Endothelial cell of umbilical vein (primary cell): ENCODE measurements around the gene CRTC2. TPM values are rescaled to one million over a fixed set of nuclear protein-coding genes. Genes with fewer than 3 reads are reported as not detected.

ENCODE experiments used
- BruUV-seq: library from RNA; stranded (reverse); fragments of 400-500 nt; replicated peaks from 2 replicates; lab custom pipeline; 2021; lab: Mats Ljungman, UMichigan
- CTCF ChIA-PET: fragments of 300-600, 350-600 bp; sonication (Branson Sonifier 250); formaldehyde crosslinking; loops from one replicate; lab custom pipeline; 2021; ENCODE audit warnings: antibody characterized with exemption, inconsistent platforms; lab: Charles Lee
- POLR2A ChIA-PET: fragments of 300-600, 350-600 bp; sonication (Branson Sonifier 250); formaldehyde crosslinking; loops from one replicate; lab custom pipeline; 2021; ENCODE audit warnings: antibody characterized with exemption, inconsistent platforms; lab: Charles Lee
- DNase-seq: peaks from one replicate; pipeline ENCODE4 v3.0.0-alpha.2; 2011; ENCODE audit warnings: low read depth, low spot score
- FAIRE-seq: peaks from 2 replicates; lab custom pipeline; 2011; peaks lifted over from hg19 to GRCh38; lab: Jason Lieb, UNC
- H2AFZ ChIP-seq: 2 replicates; pipeline ENCODE4 v1.6.0; 2012; ENCODE audit warnings: low read depth, low read length, control low read depth, inconsistent platforms
- H3K27ac ChIP-seq: 2 replicates; pipeline ENCODE4 v1.5.1; 2011; ENCODE audit warnings: low read depth, mild to moderate bottlenecking, control low read depth, low read length, moderate library complexity; ENCODE audit not compliant: insufficient read depth
- H3K27me3 ChIP-seq, 2 experiments: 2 replicates each; pipeline versions ENCODE4 v1.6.0 to v1.6.1; 2011; ENCODE audit warnings: low read length in 2 of 2, mixed read lengths in 1 of 2; ENCODE audit not compliant: control insufficient read depth in 2 of 2, insufficient read depth in 2 of 2
- H3K36me3 ChIP-seq, 2 experiments: 2 replicates in 1 of 2; 3 replicates in 1 of 2; pipeline ENCODE4 v1.5.1; 2011; ENCODE audit warnings: low read length in 2 of 2, mild to moderate bottlenecking in 1 of 2, moderate library complexity in 1 of 2; ENCODE audit not compliant: control insufficient read depth in 2 of 2, insufficient read depth in 2 of 2; ENCODE audit errors: extremely low read depth in 1 of 2
- H3K4me1 ChIP-seq: 3 replicates; pipeline ENCODE4 v1.5.1; 2011; ENCODE audit warnings: mild to moderate bottlenecking, low read length; ENCODE audit not compliant: control insufficient read depth, insufficient read depth; ENCODE audit errors: extremely low read depth
- H3K4me2 ChIP-seq: 2 replicates; pipeline ENCODE4 v1.6.1; 2011; ENCODE audit warnings: low read length, control low read depth, mixed read lengths; ENCODE audit not compliant: insufficient read depth
- H3K4me3 ChIP-seq, 3 experiments: fragments of 200-600 bp in 1 of 3; sonication (generic), shearing (Covaris generic) in 1 of 3; replicated peaks in 1 of 3; 2 replicates each; pipeline ENCODE4 v1.5.1; 2011 to 2016; ENCODE audit warnings: control low read depth in 3 of 3, low read length in 3 of 3, mild to moderate bottlenecking in 2 of 3, inconsistent platforms in 1 of 3, low read depth in 1 of 3, moderate library complexity in 1 of 3; ENCODE audit not compliant: insufficient read depth in 1 of 3
- H3K79me2 ChIP-seq: 2 replicates; pipeline ENCODE4 v1.6.0; 2012; ENCODE audit warnings: low read length, inconsistent platforms; ENCODE audit not compliant: control insufficient read depth, insufficient read depth
- H3K9ac ChIP-seq: replicated peaks from 2 replicates; pipeline ENCODE3; 2011; ENCODE audit warnings: low read length, control low read depth; ENCODE audit not compliant: insufficient read depth; ENCODE audit errors: extremely low read depth
- H3K9me1 ChIP-seq: replicated peaks from 3 replicates; pipeline ENCODE4 v1.6.0; 2011; ENCODE audit warnings: mild to moderate bottlenecking, low read length; ENCODE audit not compliant: control insufficient read depth, insufficient read depth; ENCODE audit errors: extremely low read depth
- H3K9me3 ChIP-seq: replicated peaks from 2 replicates; pipeline ENCODE4 v1.5.1; 2012; ENCODE audit warnings: low read length, inconsistent platforms; ENCODE audit not compliant: control insufficient read depth, insufficient read depth
- H4K20me1 ChIP-seq: replicated peaks from 2 replicates; pipeline ENCODE3; 2011; ENCODE audit warnings: mild to moderate bottlenecking, low read length; ENCODE audit not compliant: control insufficient read depth, insufficient read depth; ENCODE audit errors: extremely low read depth
- EZH2 ChIP-seq: IDR thresholded peaks from 2 replicates; pipeline ENCODE4 v1.6.1; 2012; ENCODE audit warnings: borderline replicate concordance, low read depth, mild to moderate bottlenecking, moderate library complexity, low read length, inconsistent platforms; ENCODE audit not compliant: severe bottlenecking
- FOS ChIP-seq: IDR thresholded peaks from 2 replicates; pipeline ENCODE4 v1.6.1; 2011; ENCODE audit warnings: mild to moderate bottlenecking, low read length, moderate library complexity, borderline replicate concordance; ENCODE audit not compliant: insufficient read depth
- GATA2 ChIP-seq: IDR thresholded peaks from 2 replicates; pipeline ENCODE4 v1.7.0; 2011; ENCODE audit warnings: low read depth, mild to moderate bottlenecking, moderate library complexity, mixed read lengths, low read length; ENCODE audit not compliant: insufficient read length, insufficient read depth
- JUN ChIP-seq: IDR thresholded peaks from 2 replicates; pipeline ENCODE4 v1.6.1; 2011; ENCODE audit warnings: borderline replicate concordance, low read depth; ENCODE audit not compliant: insufficient read length, insufficient read depth
- MAX ChIP-seq: IDR thresholded peaks from 2 replicates; pipeline ENCODE4 v1.6.1; 2011; ENCODE audit not compliant: insufficient read depth, insufficient read length
- MYC ChIP-seq: IDR thresholded peaks from one replicate; pipeline ENCODE4 v1.6.1; 2011; ENCODE audit warnings: mild to moderate bottlenecking, low read depth, low read length
- POLR2A ChIP-seq: IDR thresholded peaks from 2 replicates; pipeline ENCODE4 v1.6.1; 2012; ENCODE audit warnings: low read depth, mild to moderate bottlenecking, control low read depth, low read length
- POLR2AphosphoS5 ChIP-seq: IDR thresholded peaks from 2 replicates; pipeline ENCODE4 v1.6.1; 2012; ENCODE audit warnings: low read depth, mild to moderate bottlenecking, control low read depth, low read length, moderate library complexity; ENCODE audit not compliant: insufficient read depth
- dilution Hi-C: fragments of 300-500 bp; cut with MboI; formaldehyde crosslinking; loops from one replicate; pipeline ENCODE4 v1.15.0; 2019; ENCODE audit warnings: low sequenced_read_pairs; ENCODE audit not compliant: extremely low pct_ligation_motif_present
- intact Hi-C: fragments of 100-400 bp; cut with micrococcal nuclease; formaldehyde crosslinking; loops from one replicate; pipeline ENCODE4 v1.10.0; 2022
- polyA plus RNA-seq, 4 experiments: library from polyadenylated mRNA; depleted of rRNA in 3 of 4; stranded (reverse) in 3 of 4; unstranded in 1 of 4; fragments of >200 nt; gene quantifications; 2 replicates each; pipeline versions ENCODE4 v1.2.1 to v1.2.3, GENCODE V29; 2011 to 2012; ENCODE audit warnings: missing spikeins in 1 of 4
- total RNA-seq: library from RNA; stranded (reverse); gene quantifications from 2 replicates; pipeline ENCODE4 v1.2.3, GENCODE V29; 2021
- TF ChIP-seq, protein P1 (sequence below), 2 donors: IDR thresholded peaks; 1 replicate in 1 of 2; 2 replicates in 1 of 2; pipeline ENCODE4 v1.5.1; 2011; ENCODE audit warnings: low read length in 2 of 2, mild to moderate bottlenecking in 2 of 2, moderate library complexity in 2 of 2, control low read depth in 1 of 2, inconsistent platforms in 1 of 2, low read depth in 1 of 2; ENCODE audit not compliant: insufficient read depth in 1 of 2; ENCODE audit errors: extremely low read depth in 1 of 2

The CRTC2 gene
- total and polyA plus RNA-seq, 2 donors (not counting 3 experiments of a cell fraction or from before 2014, with no cell fraction given): 40.2 to 42.2 TPM

GRCh38 chr1:153967107-153967999 lies 8.9 kb upstream of the CRTC2 start, which contains the start of gene CREB3L4:
CREB3L4 (plus strand) TSS chr1:153967902; CDS start chr1:153968526, 624 bp downstream.
- peak within 1 kb of the TSS; percentile 66 for H3K9ac ChIP-seq
- no peaks in the 10 kb centered on the region for H4K20me1 ChIP-seq
- H3K36me3 ChIP-seq: no peaks in the 10 kb centered on the region
- dilution Hi-C loops: no loop called here
- peak within 1 kb of the TSS; percentile 51 for H2AFZ ChIP-seq
- H3K27ac ChIP-seq: peak within 1 kb of the TSS; percentile 29
- H3K4me1 ChIP-seq: peaks cover 34% of the 10 kb centered on the region
- BruUV-seq: TSS peak; percentile 12
- H3K27me3 ChIP-seq: no peaks in the 10 kb centered on the region
- peak within 1 kb of the TSS; percentile 83 for H3K4me2 ChIP-seq
- TF ChIP-seq MAX (peak; percentile 89), POLR2A (peak; percentile 73), POLR2AphosphoS5 (peak; percentile 58), MYC (no peak), GATA2 (no peak), JUN (no peak), EZH2 (no peak), FOS (no peak)
- TF ChIP-seq, protein P1, sequence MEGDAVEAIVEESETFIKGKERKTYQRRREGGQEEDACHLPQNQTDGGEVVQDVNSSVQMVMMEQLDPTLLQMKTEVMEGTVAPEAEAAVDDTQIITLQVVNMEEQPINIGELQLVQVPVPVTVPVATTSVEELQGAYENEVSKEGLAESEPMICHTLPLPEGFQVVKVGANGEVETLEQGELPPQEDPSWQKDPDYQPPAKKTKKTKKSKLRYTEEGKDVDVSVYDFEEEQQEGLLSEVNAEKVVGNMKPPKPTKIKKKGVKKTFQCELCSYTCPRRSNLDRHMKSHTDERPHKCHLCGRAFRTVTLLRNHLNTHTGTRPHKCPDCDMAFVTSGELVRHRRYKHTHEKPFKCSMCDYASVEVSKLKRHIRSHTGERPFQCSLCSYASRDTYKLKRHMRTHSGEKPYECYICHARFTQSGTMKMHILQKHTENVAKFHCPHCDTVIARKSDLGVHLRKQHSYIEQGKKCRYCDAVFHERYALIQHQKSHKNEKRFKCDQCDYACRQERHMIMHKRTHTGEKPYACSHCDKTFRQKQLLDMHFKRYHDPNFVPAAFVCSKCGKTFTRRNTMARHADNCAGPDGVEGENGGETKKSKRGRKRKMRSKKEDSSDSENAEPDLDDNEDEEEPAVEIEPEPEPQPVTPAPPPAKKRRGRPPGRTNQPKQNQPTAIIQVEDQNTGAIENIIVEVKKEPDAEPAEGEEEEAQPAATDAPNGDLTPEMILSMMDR (IDR thresholded peaks at IDR 0.05; ENCODE audit: extremely low read depth in 1 of 2, insufficient read depth in 1 of 2, low read depth in 1 of 2, low read length in 2 of 2): peak in 1 of 2 donors; percentile 51
- no peaks in the 10 kb centered on the region for H3K9me1 ChIP-seq
- H3K9me3 ChIP-seq: no peaks in the 10 kb centered on the region
- peak within 1 kb of the TSS; percentile 42 to 68 (median 62) for H3K4me3 ChIP-seq
- ChIA-PET CTCF (interaction anchor here (0.7 to 4.7 kb wide), 11 partner anchors 9 to 170 kb away, joined by 3 to 37 read pairs (median 9); partner anchors contain the start of genes CRTC2, DENND4B, JTB and RAB13), POLR2A (interaction anchor here (0.8 to 1.8 kb wide), 3 partner anchors 10 to 23 kb away, joined by 3 to 12 read pairs (median 8); partner anchors contain the start of genes JTB and RPS27)
- peak; percentile 97 for FAIRE-seq
- DNase-seq: peak; percentile 97
- intact Hi-C loops: no loop called here
- H3K79me2 ChIP-seq: peaks cover 2% of the 10 kb centered on the region
